Thyroid gland (tissue), 4 donors: ENCODE measurements around the gene TMEM132D.

Experiments used
- CTCF ChIP-seq, 6 experiments: fragments of 200-600 bp in 3 of 6; fragments of 450-650 bp in 3 of 6; sonication (generic) in 3 of 6; IDR thresholded peaks; one replicate each; pipeline ENCODE4 v1.5.1; 2016 to 2019; ENCODE audit warnings: antibody characterized with exemption in 6 of 6, mild to moderate bottlenecking in 2 of 6, inconsistent platforms in 1 of 6, moderate library complexity in 1 of 6
- POLR2A ChIP-seq, 2 donors: fragments of 450-650 bp; IDR thresholded peaks; one replicate each; pipeline ENCODE4 v1.6.1; 2017; ENCODE audit warnings: antibody characterized with exemption in 2 of 2, mild to moderate bottlenecking in 2 of 2, moderate library complexity in 1 of 2

GRCh38 chr12:129357233-129357632 lies 546.6 kb downstream of the TMEM132D start:
- TF ChIP-seq POLR2A (IDR thresholded peaks at IDR 0.05) (no peak), CTCF (IDR thresholded peaks at IDR 0.05) (no peak)
